Pancreas (tissue), 10 donors: ENCODE results near the gene LSR. TPM values are rescaled to one million over a fixed set of nuclear protein-coding genes. Genes with fewer than 3 reads are reported as not detected.
A peak's percentile ranks its signal among the peaks of the same experiment; 100 is the strongest.

Source experiments
- ATAC-seq, 4 donors: fragments of 200-7000 bp; cut with Tn5 transposase; one replicate each; pipeline versions ENCODE4 v1.8.0 to v1.9.1; 2020; ENCODE audit warnings: mild to moderate bottlenecking in 4 of 4, moderate library complexity in 4 of 4
- DNase-seq, 6 donors: peaks; one replicate each; pipeline ENCODE4 v3.0.0-alpha.2; 2020
- FAIRE-seq: peaks from 2 replicates; lab custom pipeline; 2012; peaks lifted over from hg19 to GRCh38; lab: Jason Lieb, UNC
- H3K27ac ChIP-seq, 4 donors: fragments of 200-600 bp; sonication (generic); 1 replicate in 3 of 4; 2 replicates in 1 of 4; pipeline versions ENCODE4 v1.5.0 to v1.8.0; 2020
- H3K27me3 ChIP-seq, 4 donors: fragments of 200-600 bp; one replicate each; pipeline ENCODE4 v1.8.0; 2021
- H3K36me3 ChIP-seq, 3 donors: fragments of 200-600 bp; sonication (generic) in 1 of 3; one replicate each; pipeline versions ENCODE4 v1.5.0 to v1.8.0; 2020 to 2021
- H3K4me1 ChIP-seq, 3 donors: fragments of 200-600 bp; one replicate each; pipeline ENCODE4 v1.8.0; 2021
- H3K4me3 ChIP-seq, 4 donors: fragments of 200-600 bp; sonication (generic) in 2 of 4; one replicate each; pipeline versions ENCODE4 v1.5.0 to v1.8.0; 2020 to 2021
- H3K9me3 ChIP-seq, 4 donors: fragments of 200-600 bp; one replicate each; pipeline ENCODE4 v1.8.0; 2021
- WGBS, 2 donors: extraction: QIAGEN DNeasy Blood & Tissue Kit; methylation state at CpG; one replicate each; pipeline ENCODE4 v1.1.7; 2013; 5-methylcytosine and 5-hydroxymethylcytosine counted together
- intact Hi-C, 3 donors: fragments of 100-400 bp; cut with DNase I; formaldehyde crosslinking; loops; one replicate each; pipeline versions ENCODE4 v1.11.1 to v1.14.2; 2022
- polyA plus RNA-seq, 2 donors: library from polyadenylated mRNA; stranded (reverse); fragments of 200-250 nt; gene quantifications; one replicate each; pipeline ENCODE4 v1.2.3, GENCODE V29; 2013
- total RNA-seq, 6 donors: library from RNA; stranded (reverse); fragmentation: NEBNext Ultra II Directional in 4 of 6; extraction: Animal tissue kit (Norgen Biotek cat#: 25700) in 4 of 6; gene quantifications; one replicate each; pipeline versions ENCODE4 v1.2.1 to v1.2.4, GENCODE V29; 2021 to 2023
- TF ChIP-seq, protein P1 (sequence below), 4 donors: fragments of 200-600 bp; sonication (generic) in 3 of 4; IDR thresholded peaks; one replicate each; pipeline versions ENCODE4 v1.5.0 to v1.8.0; 2021; ENCODE audit warnings: antibody characterized with exemption in 4 of 4
- donor health status: healthy with polysubstance abuse.
- donor health status: DM: no; HTN: no; CAD: no; lungs with moderate emphysema.
- donor health status: DM: no; HTN: no; CAD: no.
- donor health status: control.
- donor health status: control.
- donor health status: Bipolar disorder and iron deficiency.
- donor health status: DM: yes; HTN: yes; CAD: no.
- donor health status: DM: no; HTN: no; CAD: no.
- donor health status: DM: no; HTN: no; CAD: no.
- donor health status: DM: yes; HTN: yes; CAD: no.

LSR gene
- total and polyA plus RNA-seq, 8 donors: 46.1 to 103 (median 66.9) TPM

DNA sequence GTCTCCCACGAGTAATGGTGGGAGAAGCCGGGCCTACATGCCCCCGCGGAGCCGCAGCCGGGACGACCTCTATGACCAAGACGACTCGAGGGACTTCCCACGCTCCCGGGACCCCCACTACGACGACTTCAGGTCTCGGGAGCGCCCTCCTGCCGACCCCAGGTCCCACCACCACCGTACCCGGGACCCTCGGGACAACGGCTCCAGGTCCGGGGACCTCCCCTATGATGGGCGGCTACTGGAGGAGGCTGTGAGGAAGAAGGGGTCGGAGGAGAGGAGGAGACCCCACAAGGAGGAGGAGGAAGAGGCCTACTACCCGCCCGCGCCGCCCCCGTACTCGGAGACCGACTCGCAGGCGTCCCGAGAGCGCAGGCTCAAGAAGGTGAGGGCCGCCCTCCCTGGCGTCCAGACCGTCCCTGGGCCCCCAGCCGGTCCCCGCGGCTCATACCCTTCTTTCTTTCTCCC, 18.6 kb downstream of the LSR start:
- WGBS, 2 donors: 0 to 1% methylated on average over 40 of the region's 40 CpGs
- Histone ChIP-seq H3K27ac (peak overlapping the region; percentile 64 to 95 (median 81)), H3K27me3 (no peaks in the 10 kb centered on the region), H3K4me3 (peak overlapping the region; percentile 48 to 73 (median 63)), H3K4me1 (peaks cover 13 to 16% (median 15%) of the 10 kb centered on the region in 3 donors), H3K9me3 (no peaks in the 10 kb centered on the region), H3K36me3 (peaks cover 0 to 21% (median 9%) of the 10 kb centered on the region in 3 donors)
- DNase-seq: peak; percentile 48 to 89 (median 65)
- intact Hi-C loops: loop anchor here in 1 of 3 donors (5.0 kb wide), 1 partner anchor 115 kb away; the partner anchor contains the start of gene FXYD5
- TF ChIP-seq, protein P1, sequence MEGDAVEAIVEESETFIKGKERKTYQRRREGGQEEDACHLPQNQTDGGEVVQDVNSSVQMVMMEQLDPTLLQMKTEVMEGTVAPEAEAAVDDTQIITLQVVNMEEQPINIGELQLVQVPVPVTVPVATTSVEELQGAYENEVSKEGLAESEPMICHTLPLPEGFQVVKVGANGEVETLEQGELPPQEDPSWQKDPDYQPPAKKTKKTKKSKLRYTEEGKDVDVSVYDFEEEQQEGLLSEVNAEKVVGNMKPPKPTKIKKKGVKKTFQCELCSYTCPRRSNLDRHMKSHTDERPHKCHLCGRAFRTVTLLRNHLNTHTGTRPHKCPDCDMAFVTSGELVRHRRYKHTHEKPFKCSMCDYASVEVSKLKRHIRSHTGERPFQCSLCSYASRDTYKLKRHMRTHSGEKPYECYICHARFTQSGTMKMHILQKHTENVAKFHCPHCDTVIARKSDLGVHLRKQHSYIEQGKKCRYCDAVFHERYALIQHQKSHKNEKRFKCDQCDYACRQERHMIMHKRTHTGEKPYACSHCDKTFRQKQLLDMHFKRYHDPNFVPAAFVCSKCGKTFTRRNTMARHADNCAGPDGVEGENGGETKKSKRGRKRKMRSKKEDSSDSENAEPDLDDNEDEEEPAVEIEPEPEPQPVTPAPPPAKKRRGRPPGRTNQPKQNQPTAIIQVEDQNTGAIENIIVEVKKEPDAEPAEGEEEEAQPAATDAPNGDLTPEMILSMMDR (IDR thresholded peaks at IDR 0.05): no peak
- ATAC-seq: peak; percentile 17 to 40 (median 31)
- no peak for FAIRE-seq

GRCh38 chr19:35267818-35268535, 19.2 kb downstream of the LSR start:
- intact Hi-C loops: loop anchor here in 1 of 3 donors (5.0 kb wide), 1 partner anchor 116 kb away; the partner anchor contains the start of gene FXYD5
- Histone ChIP-seq H3K9me3 (no peaks in the 10 kb centered on the region), H3K4me1 (peaks cover 13 to 16% (median 15%) of the 10 kb centered on the region in 3 donors), H3K4me3 (peak overlapping the region; percentile 48 to 73 (median 63)), H3K27me3 (no peaks in the 10 kb centered on the region), H3K27ac (peak overlapping the region; percentile 64 to 95 (median 82)), H3K36me3 (peaks cover 0 to 21% (median 9%) of the 10 kb centered on the region in 3 donors)
- ATAC-seq: peak; percentile 60 to 77 (median 74)
- TF ChIP-seq, protein P1 (IDR thresholded peaks at IDR 0.05): no peak
- DNase-seq: peak; percentile 67 to 91 (median 82)
- no peak for FAIRE-seq
- 0 to 1% methylated on average over 53 to 100 of the region's 100 CpGs for WGBS, 2 donors

DNA sequence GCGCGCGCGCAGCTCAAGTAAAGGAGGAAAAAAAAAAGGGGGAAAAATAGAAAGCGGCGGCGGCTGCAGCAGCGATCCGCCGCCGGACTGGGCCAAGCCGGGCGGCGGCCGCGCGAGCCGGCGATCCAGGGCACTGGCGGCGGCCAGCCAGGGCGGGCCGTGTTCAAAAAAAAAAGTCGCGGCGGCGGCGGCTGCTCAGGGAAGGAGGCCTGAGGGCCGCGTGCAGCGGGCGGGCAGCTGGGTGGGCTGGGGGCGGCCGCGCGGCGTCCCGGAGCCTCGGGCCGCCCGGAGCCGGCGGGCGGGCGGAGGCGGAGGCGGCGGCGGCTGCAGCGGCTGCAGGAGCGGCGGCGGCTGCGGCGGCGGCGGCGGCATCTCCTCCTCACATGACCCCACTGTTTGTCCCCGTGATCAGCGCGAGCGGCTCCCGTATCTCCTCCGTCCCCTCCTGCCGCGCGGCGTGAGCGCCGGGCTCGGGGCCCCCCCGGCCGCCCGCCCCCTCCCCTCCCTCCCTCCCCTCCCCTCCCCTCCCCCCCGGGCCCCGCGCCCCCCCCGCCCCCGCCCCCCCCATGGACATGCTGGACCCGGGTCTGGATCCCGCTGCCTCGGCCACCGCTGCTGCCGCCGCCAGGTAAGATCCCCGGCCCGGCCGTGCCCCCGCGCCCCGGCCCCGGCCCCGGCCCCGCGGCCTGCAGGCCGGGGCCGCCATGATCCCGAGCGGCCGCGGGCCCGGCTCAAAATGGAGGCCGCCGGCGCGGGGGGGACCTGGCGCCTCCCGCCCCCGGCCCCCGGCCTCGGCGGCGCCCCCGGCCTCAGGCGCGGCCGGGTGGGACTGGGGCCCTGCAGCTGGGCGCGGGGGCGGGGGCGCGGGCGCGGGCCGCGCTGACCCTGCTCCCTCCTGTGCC, 20.0 kb downstream of the LSR start, which contains the start of gene USF2:
Gene USF2 (plus strand): TSS at position 427 of the 902 bp plus-strand sequence. CDS start 140 bp downstream, at position 567.
- intact Hi-C loops: loop anchor here in 1 of 3 donors (5.0 kb wide), 1 partner anchor 116 kb away; the partner anchor contains the start of gene FXYD5
- 1% methylated on average over 44 to 118 of the region's 126 CpGs for WGBS, 2 donors

More for the DNA sequence above, 20.0 kb downstream of the LSR start, which contains the start of gene USF2:
- peak in 2 of 4 donors; percentile 23 to 25 for ATAC-seq
- Histone ChIP-seq H3K4me1 (peaks cover 13 to 16% (median 15%) of the 10 kb centered on the region in 3 donors), H3K36me3 (peaks cover 0 to 26% (median 9%) of the 10 kb centered on the region in 3 donors), H3K27me3 (no peaks in the 10 kb centered on the region), H3K9me3 (no peaks in the 10 kb centered on the region), H3K27ac (peak within 1 kb of the TSS; percentile 80 to 95 (median 90)), H3K4me3 (peak within 1 kb of the TSS; percentile 48 to 73 (median 65))
- TF ChIP-seq, protein P1 (IDR thresholded peaks at IDR 0.05): no peak
- peak; percentile 74 to 91 (median 83) for DNase-seq
- FAIRE-seq: no peak
